Uterus (tissue), 2 donors: ENCODE results near the gene NUMB.

Experiments
- POLR2A ChIP-seq, 2 donors: fragments of 450-650 bp; IDR thresholded peaks; one replicate each; pipeline ENCODE4 v1.6.1; 2016; ENCODE audit warnings: antibody characterized with exemption in 2 of 2, mild to moderate bottlenecking in 1 of 2, moderate library complexity in 1 of 2
- TF ChIP-seq, protein P1 (sequence below), 4 experiments: fragments of 200-600 bp in 2 of 4; fragments of 450-650 bp in 2 of 4; sonication (generic) in 2 of 4; IDR thresholded peaks; one replicate each; pipeline ENCODE4 v1.5.1; 2016 to 2019; ENCODE audit warnings: antibody characterized with exemption in 4 of 4, mild to moderate bottlenecking in 2 of 4, moderate library complexity in 1 of 4

DNA sequence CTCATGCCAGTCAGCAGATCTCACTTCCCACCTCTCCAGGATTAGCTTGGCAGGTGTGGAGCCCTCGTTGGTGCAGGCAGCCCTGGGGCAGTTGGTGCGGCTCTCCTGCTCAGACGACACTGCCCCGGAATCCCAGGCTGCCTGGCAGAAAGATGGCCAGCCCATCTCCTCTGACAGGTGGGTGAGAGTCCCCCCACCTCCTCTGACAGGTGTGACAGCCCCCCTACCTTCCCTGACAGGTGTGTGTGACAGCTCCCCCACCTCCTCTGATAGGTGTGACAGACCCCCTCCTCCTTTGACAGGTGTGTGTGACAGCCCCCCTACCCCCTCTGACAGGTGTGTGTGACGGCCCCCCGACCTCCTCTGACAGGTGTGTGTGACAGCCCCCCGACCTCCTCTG, 194.7 kb downstream of the NUMB start:
- TF ChIP-seq, protein P1, sequence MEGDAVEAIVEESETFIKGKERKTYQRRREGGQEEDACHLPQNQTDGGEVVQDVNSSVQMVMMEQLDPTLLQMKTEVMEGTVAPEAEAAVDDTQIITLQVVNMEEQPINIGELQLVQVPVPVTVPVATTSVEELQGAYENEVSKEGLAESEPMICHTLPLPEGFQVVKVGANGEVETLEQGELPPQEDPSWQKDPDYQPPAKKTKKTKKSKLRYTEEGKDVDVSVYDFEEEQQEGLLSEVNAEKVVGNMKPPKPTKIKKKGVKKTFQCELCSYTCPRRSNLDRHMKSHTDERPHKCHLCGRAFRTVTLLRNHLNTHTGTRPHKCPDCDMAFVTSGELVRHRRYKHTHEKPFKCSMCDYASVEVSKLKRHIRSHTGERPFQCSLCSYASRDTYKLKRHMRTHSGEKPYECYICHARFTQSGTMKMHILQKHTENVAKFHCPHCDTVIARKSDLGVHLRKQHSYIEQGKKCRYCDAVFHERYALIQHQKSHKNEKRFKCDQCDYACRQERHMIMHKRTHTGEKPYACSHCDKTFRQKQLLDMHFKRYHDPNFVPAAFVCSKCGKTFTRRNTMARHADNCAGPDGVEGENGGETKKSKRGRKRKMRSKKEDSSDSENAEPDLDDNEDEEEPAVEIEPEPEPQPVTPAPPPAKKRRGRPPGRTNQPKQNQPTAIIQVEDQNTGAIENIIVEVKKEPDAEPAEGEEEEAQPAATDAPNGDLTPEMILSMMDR (IDR thresholded peaks at IDR 0.05): no peak
- TF ChIP-seq POLR2A (IDR thresholded peaks at IDR 0.05): no peak
